ENCODE data around the gene TRAFD1. TPM values are rescaled to one million over a fixed set of nuclear protein-coding genes. Genes with fewer than 3 reads are reported as not detected.
A peak's percentile ranks its signal among the peaks of the same experiment; 100 is the strongest.
"Not testable (repeated sequence)": the region's sequence is repeated elsewhere in the genome, so short reads cannot be mapped to it uniquely, and the experiment has no call there.

TRAFD1 gene
- 10 to 100 TPM; 29.7 to 50.0 TPM for total RNA-seq

- Mint-ChIP-seq H3K4me3 (peak within 1 kb of the TSS; percentile 74), H3K27ac (peak within 1 kb of the TSS; percentile 72), H3K27me3 (peaks cover 3% of the 10 kb centered on the region), H3K4me1 (peaks cover 14% of the 10 kb centered on the region), H3K36me3 (ENCODE audit: low read depth) (peaks cover 12% of the 10 kb centered on the region), H3K9me3 (no peaks in the 10 kb centered on the region)
- peak; percentile 99 for ATAC-seq (replicated peaks)
Measured at GRCh38 chr12:112125250-112125999, at the start of gene TRAFD1. Gene TRAFD1 (plus strand): TSS chr12:112125560. CDS start chr12:112130523, 4,963 bp downstream.

- Mint-ChIP-seq H3K4me3 (no peak overlapping the region), H3K4me1 (peaks cover 9% of the 10 kb centered on the region), H3K27ac (no peak overlapping the region), H3K9me3 (no peaks in the 10 kb centered on the region), H3K27me3 (no peaks in the 10 kb centered on the region), H3K36me3 (ENCODE audit: low read depth) (peaks cover 98% of the 10 kb centered on the region)
- ATAC-seq (replicated peaks) = no peak
Measured at GRCh38 chr12:112087055-112087850, 38.1 kb upstream of the TRAFD1 start.

GRCh38 chr12:112087851-112088250, 37.5 kb upstream of the TRAFD1 start:
- no peak for ATAC-seq (replicated peaks)
- H3K36me3 Mint-ChIP-seq (ENCODE audit: low read depth) = peaks cover 98% of the 10 kb centered on the region
- H3K4me3 Mint-ChIP-seq = no peak overlapping the region
- peaks cover 6% of the 10 kb centered on the region for H3K4me1 Mint-ChIP-seq
- H3K27ac Mint-ChIP-seq = no peak overlapping the region
- H3K27me3 Mint-ChIP-seq = no peaks in the 10 kb centered on the region
- no peaks in the 10 kb centered on the region for H3K9me3 Mint-ChIP-seq

- no peaks in the 10 kb centered on the region for H3K27me3 Mint-ChIP-seq
- H3K4me3 Mint-ChIP-seq = no peak overlapping the region
- no peak for ATAC-seq (replicated peaks)
- H3K36me3 Mint-ChIP-seq (ENCODE audit: low read depth) = peaks cover 93% of the 10 kb centered on the region
- H3K9me3 Mint-ChIP-seq = no peaks in the 10 kb centered on the region
- no peak overlapping the region for H3K27ac Mint-ChIP-seq
- H3K4me1 Mint-ChIP-seq = peaks cover 10% of the 10 kb centered on the region
Measured at GRCh38 chr12:112091563-112091962, 33.8 kb upstream of the TRAFD1 start.

- Mint-ChIP-seq H3K4me3 (peak overlapping the region; percentile 73), H3K27me3 (no peaks in the 10 kb centered on the region), H3K9me3 (no peaks in the 10 kb centered on the region), H3K4me1 (peaks cover 27% of the 10 kb centered on the region), H3K27ac (peak overlapping the region; percentile 92), H3K36me3 (ENCODE audit: low read depth) (peaks cover 93% of the 10 kb centered on the region)
- peak; percentile 85 for ATAC-seq (replicated peaks)
Measured at GRCh38 chr12:112096070-112096469, 29.3 kb upstream of the TRAFD1 start.

GRCh38 chr12:112096667-112097066, 28.7 kb upstream of the TRAFD1 start:
- no peaks in the 10 kb centered on the region for H3K27me3 Mint-ChIP-seq
- peak; percentile 97 for ATAC-seq (replicated peaks)

GRCh38 chr12:112097641-112098040, 27.7 kb upstream of the TRAFD1 start:
- Mint-ChIP-seq H3K27me3 (no peaks in the 10 kb centered on the region), H3K4me1 (peaks cover 28% of the 10 kb centered on the region), H3K36me3 (ENCODE audit: low read depth) (peaks cover 93% of the 10 kb centered on the region), H3K27ac (peak overlapping the region; percentile 32), H3K4me3 (no peak overlapping the region), H3K9me3 (no peaks in the 10 kb centered on the region)
- no peak for ATAC-seq (replicated peaks)

More at GRCh38 chr12:112096667-112097066, 28.7 kb upstream of the TRAFD1 start:
- Mint-ChIP-seq H3K27ac (peak overlapping the region; percentile 92), H3K4me1 (peaks cover 28% of the 10 kb centered on the region), H3K9me3 (no peaks in the 10 kb centered on the region), H3K36me3 (ENCODE audit: low read depth) (peaks cover 93% of the 10 kb centered on the region), H3K4me3 (peak overlapping the region; percentile 73)

- not testable (repeated sequence) for H3K27me3 Mint-ChIP-seq; ATAC-seq (replicated peaks); H3K9me3 Mint-ChIP-seq; H3K4me3 Mint-ChIP-seq
- peak overlapping the region; percentile 29 for H3K27ac Mint-ChIP-seq
- peaks cover 97% of the 10 kb centered on the region for H3K36me3 Mint-ChIP-seq (ENCODE audit: low read depth)
- H3K4me1 Mint-ChIP-seq = peaks cover 33% of the 10 kb centered on the region
Measured at GRCh38 chr12:112100500-112100899, 24.9 kb upstream of the TRAFD1 start.

GRCh38 chr12:112102127-112102526, 23.2 kb upstream of the TRAFD1 start:
- peaks cover 97% of the 10 kb centered on the region for H3K36me3 Mint-ChIP-seq (ENCODE audit: low read depth)
- no peaks in the 10 kb centered on the region for H3K27me3 Mint-ChIP-seq
- no peak overlapping the region for H3K4me3 Mint-ChIP-seq
- H3K9me3 Mint-ChIP-seq = no peaks in the 10 kb centered on the region
- ATAC-seq (replicated peaks) = no peak
- H3K27ac Mint-ChIP-seq = no peak overlapping the region
- peaks cover 31% of the 10 kb centered on the region for H3K4me1 Mint-ChIP-seq

GRCh38 chr12:112102746-112103145, 22.6 kb upstream of the TRAFD1 start:
- ATAC-seq (replicated peaks); H3K9me3 Mint-ChIP-seq; H3K4me3 Mint-ChIP-seq; H3K27ac Mint-ChIP-seq; H3K27me3 Mint-ChIP-seq: not testable (repeated sequence)
- Mint-ChIP-seq H3K4me1 (peaks cover 36% of the 10 kb centered on the region), H3K36me3 (ENCODE audit: low read depth) (peaks cover 97% of the 10 kb centered on the region)

- Mint-ChIP-seq H3K27ac (peak overlapping the region; percentile 12), H3K4me3 (no peak overlapping the region), H3K27me3 (no peaks in the 10 kb centered on the region), H3K4me1 (peaks cover 29% of the 10 kb centered on the region), H3K9me3 (no peaks in the 10 kb centered on the region), H3K36me3 (ENCODE audit: low read depth) (peaks cover 95% of the 10 kb centered on the region)
- no peak for ATAC-seq (replicated peaks)
Measured at GRCh38 chr12:112103758-112104503, 21.4 kb upstream of the TRAFD1 start.

- H3K9me3 Mint-ChIP-seq = no peaks in the 10 kb centered on the region
- peaks cover 32% of the 10 kb centered on the region for H3K4me1 Mint-ChIP-seq
- H3K27me3 Mint-ChIP-seq = no peaks in the 10 kb centered on the region
- H3K36me3 Mint-ChIP-seq (ENCODE audit: low read depth) = peaks cover 77% of the 10 kb centered on the region
- peak overlapping the region; percentile 96 for H3K4me3 Mint-ChIP-seq
- peak overlapping the region; percentile 68 for H3K27ac Mint-ChIP-seq
- no peak for ATAC-seq (replicated peaks)
Measured at GRCh38 chr12:112105891-112106290, 19.5 kb upstream of the TRAFD1 start.

GRCh38 chr12:112107306-112108201, 17.8 kb upstream of the TRAFD1 start:
- peaks cover 33% of the 10 kb centered on the region for H3K4me1 Mint-ChIP-seq
- peak overlapping the region; percentile 98 for H3K27ac Mint-ChIP-seq
- H3K9me3 Mint-ChIP-seq = no peaks in the 10 kb centered on the region
- peak; percentile 16 for ATAC-seq (replicated peaks)
- H3K36me3 Mint-ChIP-seq (ENCODE audit: low read depth) = peaks cover 60% of the 10 kb centered on the region
- no peaks in the 10 kb centered on the region for H3K27me3 Mint-ChIP-seq
- H3K4me3 Mint-ChIP-seq = peak overlapping the region; percentile 96
